ENCODE data around the gene SMYD1. TPM values are rescaled to one million over a fixed set of nuclear protein-coding genes. Genes with fewer than 3 reads are reported as not detected.

The SMYD1 gene
- total and polyA plus RNA-seq, 10 of the 15 experiments (the other 5 are each of a cell fraction or from before 2014, with no cell fraction given) = 0.09 TPM; not detected in 9

DNA sequence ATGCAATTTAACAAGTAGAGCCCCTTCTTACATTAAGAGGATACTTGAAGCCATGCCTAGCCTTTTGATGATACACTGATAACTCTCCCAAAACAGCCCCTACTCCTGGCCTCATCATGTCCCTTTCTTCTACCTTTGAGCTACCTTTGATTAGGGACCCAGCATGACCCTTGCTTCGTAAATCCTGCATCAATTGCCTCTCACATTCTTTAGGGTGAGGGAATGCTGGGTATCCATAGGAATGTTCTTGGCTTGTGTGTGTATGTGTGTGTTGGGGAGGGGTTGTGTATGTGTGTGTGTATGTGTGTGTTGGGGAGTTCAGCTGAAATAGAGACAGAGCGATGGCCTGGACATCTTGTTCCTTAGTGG lies 6.7 kb upstream of the SMYD1 start:
- BruUV-seq (replicated peaks) = no TSS peak
- RAD21 ChIA-PET (ENCODE audit: unreplicated experiment) = interaction anchor here (0.6 to 3.8 kb wide), 15 partner anchors 8 to 143 kb away, joined by 3 to 52 read pairs (median 3); no protein-coding TSS in a partner anchor
- Histone ChIP-seq H4K20me1 (ENCODE audit: control insufficient read depth, insufficient read depth) (no peaks in the 10 kb centered on the region), H3K4me1 (ENCODE audit: control insufficient read depth, insufficient read depth, low read length) (peaks cover 4% of the 10 kb centered on the region), H3K4me3 (no peak overlapping the region), H3K9me3 (replicated peaks; ENCODE audit: control insufficient read depth, insufficient read depth, low read length) (no peaks in the 10 kb centered on the region), H3K9ac (ENCODE audit: control insufficient read depth, insufficient read depth, low read length) (no peak overlapping the region), H3K36me3 (ENCODE audit: control insufficient read depth in 2 of 2, insufficient read depth in 2 of 2, low read length in 1 of 2) (no peaks in the 10 kb centered on the region), H2AFZ (ENCODE audit: control insufficient read depth, low read depth, low read length) (no peak overlapping the region), H3K79me2 (ENCODE audit: control insufficient read depth, insufficient read depth, low read length) (peaks cover 1% of the 10 kb centered on the region; the same call in 1 of the 2 replicates), H3K27ac (ENCODE audit: control insufficient read depth, insufficient read depth) (no peak overlapping the region), H3K27me3 (replicated peaks in 1 of 2; ENCODE audit: control insufficient read depth in 2 of 2, insufficient read depth in 2 of 2, low read length in 1 of 2) (no peaks in the 10 kb centered on the region), H3K4me2 (ENCODE audit: control insufficient read depth, insufficient read depth) (no peak overlapping the region)
- POLR2A ChIA-PET = interaction anchor here (1.1 to 1.2 kb wide), 2 partner anchors 99 to 108 kb away, joined by 3 read pairs; no protein-coding TSS in a partner anchor
- DNase-seq (ENCODE audit: low read depth, low spot score) (no peak), ATAC-seq (no peak), FAIRE-seq (no peak)
- TF ChIP-seq HDAC2 (IDR thresholded peaks at IDR 0.05) (no peak), RCOR1 (conservative IDR thresholded peaks at IDR 0.05; ENCODE audit: low read depth, low read length) (no peak), ATF7 (IDR thresholded peaks at IDR 0.05; ENCODE audit: low read depth) (no peak), MXI1 (IDR thresholded peaks at IDR 0.05; ENCODE audit: low read depth, low read length) (no peak), CEBPB (IDR thresholded peaks at IDR 0.05; ENCODE audit: borderline replicate concordance in 1 of 2, low read depth in 2 of 2, low read length in 2 of 2) (no peak)
- TF ChIP-seq, protein P1, sequence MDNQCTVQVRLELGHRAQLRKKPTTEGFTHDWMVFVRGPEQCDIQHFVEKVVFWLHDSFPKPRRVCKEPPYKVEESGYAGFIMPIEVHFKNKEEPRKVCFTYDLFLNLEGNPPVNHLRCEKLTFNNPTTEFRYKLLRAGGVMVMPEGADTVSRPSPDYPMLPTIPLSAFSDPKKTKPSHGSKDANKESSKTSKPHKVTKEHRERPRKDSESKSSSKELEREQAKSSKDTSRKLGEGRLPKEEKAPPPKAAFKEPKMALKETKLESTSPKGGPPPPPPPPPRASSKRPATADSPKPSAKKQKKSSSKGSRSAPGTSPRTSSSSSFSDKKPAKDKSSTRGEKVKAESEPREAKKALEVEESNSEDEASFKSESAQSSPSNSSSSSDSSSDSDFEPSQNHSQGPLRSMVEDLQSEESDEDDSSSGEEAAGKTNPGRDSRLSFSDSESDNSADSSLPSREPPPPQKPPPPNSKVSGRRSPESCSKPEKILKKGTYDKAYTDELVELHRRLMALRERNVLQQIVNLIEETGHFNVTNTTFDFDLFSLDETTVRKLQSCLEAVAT (IDR thresholded peaks at IDR 0.05) = no peak
- CTCF ChIA-PET = interaction anchor here (0.5 to 4.7 kb wide), 44 partner anchors 8 to 1166 kb away, joined by 3 to 163 read pairs (median 4); partner anchors contain the start of gene RNU2-63P
- intact Hi-C loops (cut with micrococcal nuclease; ENCODE audit: unreplicated experiment) (loop anchor here (1.0 kb wide), 1 partner anchor 99 kb away; no protein-coding TSS in a partner anchor), in situ Hi-C loops (cut with MboI) (loop anchor here (5.0 to 25.0 kb wide), 3 partner anchors 51 to 601 kb away; no protein-coding TSS in a partner anchor)
- SMC1A ChIA-PET (ENCODE audit: uncharacterized antibody, unreplicated experiment) = interaction anchor here (0.7 to 2.7 kb wide), 17 partner anchors 8 to 130 kb away, joined by 3 to 29 read pairs (median 4); no protein-coding TSS in a partner anchor
- WGBS (ENCODE audit: insufficient coverage, insufficient replicate concordance, low lambda C conversion rate, missing lambda C conversion rate) = 0% methylated on average over 2 of the region's 2 CpGs

Data from GM12878 (cell line).